GM19023 (cell line): ENCODE measurements around the gene B3GLCT.
A peak's percentile ranks its signal among the peaks of the same experiment; 100 is the strongest.
"Not testable (repeated sequence)": the region's sequence is repeated elsewhere in the genome, so short reads cannot be mapped to it uniquely, and the experiment has no call there.

Experiments
- ATAC-seq: cut with Tn5 transposase; IDR thresholded peaks from one replicate; pipeline ENCODE4 v1.9.1; 2021; ENCODE audit warnings: mild to moderate bottlenecking, moderate library complexity; ENCODE audit not compliant: unreplicated experiment

Gene B3GLCT

DNA sequence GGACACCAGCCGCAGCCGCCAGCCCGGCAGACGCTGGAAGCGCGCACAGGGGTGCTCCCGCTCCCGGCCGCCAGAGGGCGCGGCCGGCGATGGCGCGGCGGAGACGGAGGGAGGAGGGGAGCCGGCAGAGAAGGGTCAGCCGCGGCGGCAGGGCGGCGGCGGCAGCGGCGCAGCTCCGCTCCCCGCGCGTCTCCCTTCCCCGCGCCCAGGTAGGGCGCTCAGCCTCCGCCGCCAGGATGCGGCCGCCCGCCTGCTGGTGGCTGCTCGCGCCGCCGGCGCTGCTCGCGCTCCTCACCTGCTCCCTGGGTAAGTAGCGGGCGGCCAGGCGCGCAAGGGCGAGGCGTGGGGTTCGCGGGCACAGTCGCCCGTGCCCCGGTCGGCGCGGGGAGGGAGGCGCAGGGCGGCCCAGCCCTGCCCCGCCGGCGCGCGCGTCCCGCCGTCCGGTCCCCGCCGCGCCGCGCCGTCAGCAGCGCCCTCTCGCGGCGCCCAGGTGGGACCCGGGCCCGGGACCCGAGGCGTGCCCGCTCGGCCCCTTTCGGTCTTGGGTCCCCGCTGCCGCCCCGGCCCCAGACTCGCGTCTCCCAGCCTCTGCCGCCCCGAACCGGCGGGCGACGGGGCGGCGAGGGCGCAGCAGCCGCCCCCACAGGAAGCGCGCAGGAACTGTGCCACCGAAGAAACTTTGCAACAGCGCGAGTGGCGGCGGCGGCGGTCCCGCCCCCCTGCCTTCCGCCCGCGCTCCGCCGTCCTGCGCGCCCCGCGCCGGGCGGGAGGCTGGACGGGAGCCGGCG lies at the start of gene B3GLCT:
Gene B3GLCT, plus strand, starts transcription at position 127 of the 788 bp plus-strand sequence. Its CDS starts 110 bp downstream, at position 237.
- ATAC-seq, result peak; percentile 86

DNA sequence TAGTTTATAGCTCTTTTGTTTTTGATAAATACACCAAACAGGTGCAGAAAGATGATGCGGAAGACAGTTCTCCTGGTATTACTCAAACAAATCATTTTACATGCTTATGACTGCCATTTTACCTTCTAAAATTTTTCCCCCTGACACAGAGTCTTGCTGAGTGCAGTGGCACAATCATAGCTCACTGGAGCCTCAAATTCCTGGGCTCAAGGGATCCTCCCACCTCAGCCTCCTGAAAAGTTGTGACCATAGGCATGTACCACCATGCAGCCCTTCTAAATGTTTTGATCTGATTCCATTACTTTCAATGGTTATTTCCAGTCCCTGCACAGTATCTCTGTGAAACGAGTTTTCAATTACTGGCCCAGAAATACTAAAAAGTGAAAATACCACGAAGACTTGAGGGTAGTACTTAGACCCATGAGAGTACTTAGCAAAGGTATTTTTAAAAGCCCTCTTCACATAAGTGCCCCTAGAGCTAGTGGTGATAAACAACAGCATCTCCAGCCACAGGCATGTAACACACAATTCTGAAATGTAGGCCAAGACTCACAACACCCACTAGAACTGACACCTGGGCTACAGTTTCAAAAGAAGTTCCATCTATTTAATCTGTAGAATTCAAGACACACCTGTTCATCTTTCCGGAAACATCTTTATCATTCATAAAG lies 49.3 kb upstream of the B3GLCT start:
- ATAC-seq, result no peak

DNA sequence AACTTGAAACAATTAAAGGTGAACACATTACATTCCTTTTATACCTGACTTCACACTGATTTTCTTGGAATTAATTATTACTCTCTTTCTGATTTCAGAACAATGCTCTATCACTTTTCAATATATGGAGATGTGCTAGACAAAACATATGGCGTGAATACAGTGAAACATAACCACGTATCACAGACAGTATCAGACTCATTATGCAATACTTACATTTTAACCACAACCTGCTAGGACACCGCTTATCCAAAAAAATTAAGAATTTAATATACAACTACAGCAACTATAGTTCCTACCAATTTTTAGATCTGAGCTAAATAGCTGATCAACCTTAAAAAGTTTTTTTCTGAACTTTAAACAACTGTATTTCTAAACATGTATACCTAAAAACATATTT lies 47.9 kb upstream of the B3GLCT start:
- ATAC-seq, result no peak

DNA sequence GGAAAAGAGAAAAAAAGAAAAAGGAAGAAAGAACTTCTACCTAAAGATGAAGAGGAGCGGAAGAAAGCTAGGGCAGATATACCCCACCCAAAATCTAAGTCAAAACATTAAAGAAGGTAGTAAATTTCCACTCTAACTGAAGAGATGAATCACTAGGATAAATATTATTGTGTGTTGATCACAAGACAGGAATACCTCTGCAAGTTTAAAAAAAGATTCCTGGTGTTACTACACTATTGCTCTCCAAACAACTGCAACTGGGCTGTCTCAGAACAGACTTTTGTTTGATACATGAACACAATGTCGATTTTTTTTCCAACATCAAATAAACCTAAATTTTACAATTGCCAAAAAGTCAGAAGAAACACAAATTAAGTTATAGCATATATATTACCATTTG lies 44.8 kb upstream of the B3GLCT start:
- ATAC-seq, result no peak

DNA sequence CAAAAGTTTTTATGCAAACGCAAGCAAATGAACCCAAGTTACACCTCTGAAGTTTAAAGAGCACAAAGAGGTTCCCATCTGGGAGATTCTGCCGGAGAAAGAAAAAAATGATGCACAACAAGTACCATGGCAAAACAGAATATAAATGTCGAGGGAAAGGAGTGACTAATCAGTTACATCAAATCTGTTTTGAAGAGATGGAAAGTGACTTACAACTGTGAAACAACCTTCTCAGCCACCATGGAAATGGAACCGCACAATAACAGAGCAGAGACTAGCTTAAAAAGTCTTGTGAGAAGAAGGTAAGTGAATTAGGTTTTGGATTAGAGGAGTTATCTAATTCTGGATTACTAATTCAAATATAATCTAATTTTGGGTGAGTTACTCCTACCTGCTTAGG lies 40.5 kb upstream of the B3GLCT start:
- no peak for ATAC-seq

DNA sequence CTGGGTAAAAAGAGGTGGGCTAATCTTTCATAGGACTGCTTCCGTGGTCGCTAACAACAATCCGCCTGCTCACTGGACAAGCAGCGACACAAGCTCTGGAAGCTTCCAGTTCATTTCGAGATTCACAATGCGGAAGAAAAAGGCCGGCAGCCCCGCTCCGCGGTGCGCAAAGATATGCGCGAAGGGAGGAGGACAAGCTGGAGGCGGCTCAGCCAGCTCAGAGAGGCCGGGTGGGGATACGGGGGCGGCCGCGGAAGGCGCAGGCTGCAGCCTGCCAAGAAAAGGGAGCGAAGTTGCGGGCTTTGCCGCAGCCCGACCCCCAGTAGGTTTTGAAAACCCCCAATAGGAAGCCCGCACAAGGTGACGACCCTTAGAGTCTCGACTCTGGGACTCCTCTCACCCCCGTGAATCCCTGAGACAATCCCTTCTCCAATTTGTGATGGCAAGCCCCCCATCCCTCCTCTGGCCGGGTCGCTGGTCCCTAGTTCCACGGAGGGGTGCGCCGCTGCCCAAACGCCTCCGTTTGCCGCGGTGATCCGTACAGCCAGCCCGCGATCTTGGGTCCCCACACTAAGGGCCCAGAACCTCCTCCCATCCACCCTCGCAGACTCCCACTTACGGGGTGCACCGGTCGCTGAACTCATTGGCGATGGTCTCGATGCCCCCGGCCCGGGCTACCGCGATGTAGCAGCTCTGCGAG lies 38.8 kb upstream of the B3GLCT start:
- ATAC-seq, result peak; percentile 19

DNA sequence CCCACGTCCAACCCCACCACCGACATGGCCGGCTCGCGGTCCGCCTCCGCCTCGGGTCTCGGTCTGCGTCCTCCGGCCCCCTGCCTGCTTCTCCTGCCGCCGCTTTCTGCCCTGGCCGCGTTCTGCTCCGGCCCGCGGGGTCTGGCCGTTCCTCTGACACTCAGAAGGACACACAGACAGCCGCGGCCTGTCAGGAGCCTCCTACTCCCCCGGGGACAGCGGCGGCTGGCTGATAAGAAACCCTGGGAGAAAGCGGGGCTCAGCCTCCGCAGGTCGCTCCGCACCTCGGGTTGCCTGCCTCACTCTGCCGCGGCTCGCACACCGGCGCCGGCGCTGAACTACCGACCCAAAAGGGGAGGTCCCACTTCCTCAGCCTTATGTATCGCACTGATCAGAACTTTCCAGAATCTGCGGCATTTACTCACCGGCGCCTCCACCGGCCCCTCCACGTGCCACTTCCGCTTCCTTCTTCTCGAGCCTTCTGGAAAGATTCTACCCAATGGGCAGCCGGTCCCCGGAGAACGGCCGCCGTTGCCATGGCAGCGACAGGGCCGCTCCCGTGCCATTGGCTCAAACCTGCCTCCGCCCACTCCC lies 38.1 kb upstream of the B3GLCT start, which contains the start of gene HSPH1:
Gene HSPH1, minus strand, starts transcription at position 348 of the 594 bp plus-strand sequence. Its CDS starts 322 bp downstream, at position 26.
- ATAC-seq, result peak; percentile 86

DNA sequence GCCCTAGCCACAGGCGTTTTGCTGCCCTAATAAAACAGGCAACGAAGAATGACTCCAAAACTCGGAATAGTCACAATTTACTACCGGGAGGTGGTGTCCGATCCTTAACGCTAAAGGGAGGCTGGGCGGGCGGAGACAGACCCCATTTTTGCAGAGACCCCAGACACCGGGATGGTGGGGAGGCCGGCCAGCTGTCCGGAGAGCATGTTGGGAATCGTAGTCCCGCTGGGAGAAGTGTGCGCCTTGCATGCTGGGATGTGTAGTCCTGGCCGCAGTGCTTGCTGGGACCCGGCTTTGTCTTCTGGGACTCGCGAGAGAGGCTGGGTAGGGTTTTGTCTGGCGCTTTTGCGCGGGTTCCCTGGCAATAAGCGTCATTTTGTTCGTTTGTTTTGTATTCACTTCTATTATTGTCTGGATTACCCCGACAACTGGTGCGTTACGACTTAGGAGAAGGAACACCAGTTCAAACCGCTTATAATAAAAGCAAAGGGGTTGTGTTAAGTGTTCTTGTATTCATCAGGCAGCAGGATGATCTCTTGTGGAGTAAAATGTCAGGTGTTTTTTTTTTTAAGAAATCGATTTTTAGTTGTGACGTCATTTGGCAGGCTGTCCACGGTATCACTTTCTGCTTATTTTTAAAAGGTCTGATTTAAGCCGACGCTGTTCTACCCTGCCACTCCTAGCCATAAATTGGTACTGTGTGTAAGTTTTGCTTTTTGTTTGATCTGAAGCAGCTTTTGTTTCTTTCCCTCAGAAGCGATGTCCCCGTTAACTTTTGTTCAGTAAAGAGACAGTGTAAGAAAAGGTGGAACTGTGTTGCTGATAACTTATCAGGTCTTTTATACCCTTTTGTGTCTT lies 37.4 kb upstream of the B3GLCT start:
- ATAC-seq, result peak; percentile 83

DNA sequence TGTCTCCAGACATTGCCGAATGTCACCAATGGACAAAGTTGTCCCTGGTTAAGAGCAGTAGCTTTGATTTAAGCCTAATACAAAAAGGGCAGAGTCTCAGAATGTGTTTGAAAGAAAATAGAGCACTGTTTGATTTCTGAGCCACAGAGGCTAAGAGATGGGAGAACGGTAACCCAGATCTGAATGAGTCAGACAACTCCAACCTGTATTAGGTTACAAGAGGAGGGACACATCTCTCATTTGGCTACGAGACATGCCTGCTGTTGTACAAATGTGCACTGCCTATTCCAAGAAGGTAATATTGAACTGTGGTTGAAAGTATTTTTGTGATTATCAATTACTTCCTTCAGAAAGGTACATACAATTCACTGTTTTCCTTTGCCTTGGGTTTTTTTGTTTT lies 33.2 kb upstream of the B3GLCT start:
- ATAC-seq, result no peak

DNA sequence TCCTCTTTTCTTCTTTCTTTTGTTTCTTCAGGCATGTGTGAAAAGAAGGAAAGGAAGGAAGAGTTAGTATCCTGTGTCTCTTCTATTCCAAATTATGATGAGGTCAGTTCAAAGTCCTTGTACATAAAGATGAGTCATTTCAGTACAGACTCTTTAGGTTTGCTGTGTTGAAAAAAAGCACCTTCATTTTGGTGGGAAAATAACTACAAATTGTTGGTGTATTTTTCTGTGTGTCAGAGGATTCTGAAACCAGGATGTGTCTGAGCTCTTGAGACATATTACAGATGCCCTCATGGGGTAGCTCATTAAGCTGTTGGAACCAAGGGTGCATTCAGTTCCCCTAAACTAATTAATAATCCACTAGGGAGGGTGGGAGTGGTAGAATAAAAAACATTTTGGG lies 32.3 kb upstream of the B3GLCT start:
- no peak for ATAC-seq

DNA sequence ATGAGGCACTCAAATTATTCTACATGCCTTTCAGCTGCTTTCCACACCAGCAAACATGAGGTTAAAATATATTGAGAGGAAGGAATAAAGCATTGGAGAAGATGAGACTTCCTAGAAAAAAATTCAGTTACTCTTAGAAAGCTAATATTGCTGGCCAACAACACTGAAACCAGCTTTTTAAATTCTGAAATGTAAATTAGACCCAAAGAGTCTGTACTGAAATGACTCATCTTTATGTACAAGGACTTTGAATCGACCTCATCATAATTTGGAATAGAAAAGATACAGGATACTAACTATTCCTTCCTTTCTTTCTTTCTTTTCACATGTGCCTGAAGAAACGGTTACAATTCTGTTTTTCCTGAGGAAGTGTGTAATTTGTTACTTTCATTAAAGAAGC lies 31.6 kb upstream of the B3GLCT start:
- no peak for ATAC-seq

DNA sequence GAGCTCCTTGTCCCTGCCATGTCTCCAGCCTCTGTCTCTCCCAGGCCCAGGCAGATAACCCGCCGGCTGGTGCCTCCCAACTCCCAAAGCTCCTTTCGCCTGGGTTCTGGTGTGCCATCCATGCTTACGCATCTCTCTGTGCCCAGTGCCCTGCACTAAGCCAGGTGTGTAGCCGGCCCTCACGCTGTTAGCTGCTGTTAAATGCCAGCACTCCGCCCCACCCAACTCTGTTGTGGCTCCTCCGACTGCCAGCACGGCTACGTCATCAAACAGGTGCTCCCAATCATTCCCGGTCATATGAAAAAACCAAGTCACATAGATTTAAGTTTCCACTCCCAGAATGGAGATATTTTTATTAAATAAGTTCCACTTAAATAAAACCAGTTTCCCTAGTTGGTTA lies 31.0 kb upstream of the B3GLCT start:
- no peak for ATAC-seq

DNA sequence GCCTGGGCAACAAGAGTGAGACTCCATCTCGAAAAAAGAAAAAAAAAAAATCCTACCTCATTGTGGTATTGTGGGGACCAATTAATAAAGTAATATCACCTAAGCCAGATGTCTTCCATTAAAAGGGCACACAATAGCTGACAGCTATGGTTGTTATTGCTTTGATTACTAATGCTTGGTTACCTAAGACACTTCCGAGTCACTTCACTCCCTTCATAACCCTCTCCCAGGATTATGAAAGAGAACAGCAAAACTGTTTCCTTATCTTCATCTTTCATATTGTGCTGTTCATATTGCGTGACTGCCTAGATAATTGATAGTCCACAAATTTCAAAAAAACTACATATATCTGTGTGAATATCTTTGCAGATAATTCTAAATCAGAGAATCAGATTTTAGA lies 27.8 kb upstream of the B3GLCT start:
- no peak for ATAC-seq

DNA sequence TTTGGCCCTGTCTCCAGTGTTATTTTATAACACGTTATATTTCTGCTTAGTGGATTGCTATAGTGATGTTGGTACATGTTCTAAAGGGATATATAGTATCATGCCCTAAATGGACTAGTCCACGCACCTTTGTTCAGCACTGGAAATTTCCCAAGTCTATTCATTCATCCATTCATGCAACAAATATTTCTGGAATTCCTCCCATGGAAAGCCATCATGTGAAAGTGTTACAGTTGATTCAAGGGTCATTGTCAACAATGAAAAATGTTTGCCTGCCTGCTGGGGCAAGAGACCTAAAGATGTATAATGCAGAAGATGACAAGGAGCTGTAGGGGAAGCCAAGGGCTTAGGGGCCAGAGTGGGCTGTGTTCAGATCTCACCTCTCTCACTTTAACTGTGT lies 27.2 kb upstream of the B3GLCT start:
- ATAC-seq, result no peak

DNA sequence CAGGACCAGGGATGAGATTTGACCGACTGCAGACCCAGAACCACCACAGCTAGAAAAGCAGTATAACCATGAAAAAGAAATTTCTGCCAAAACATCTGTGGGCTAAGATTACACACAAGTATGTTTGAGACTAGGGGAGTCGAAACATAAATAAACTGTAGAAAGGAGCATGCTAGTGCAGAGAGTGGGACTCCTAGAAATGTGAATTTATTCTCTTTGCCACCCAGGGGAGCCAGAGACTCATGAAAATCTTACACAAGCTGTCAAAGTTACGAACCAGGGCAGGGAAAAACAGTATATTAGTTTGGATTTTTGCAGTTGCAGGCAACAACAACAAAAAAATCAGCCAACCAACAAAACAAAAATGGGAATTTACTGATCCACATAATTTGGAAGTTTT lies 25.8 kb upstream of the B3GLCT start:
- ATAC-seq, result no peak

DNA sequence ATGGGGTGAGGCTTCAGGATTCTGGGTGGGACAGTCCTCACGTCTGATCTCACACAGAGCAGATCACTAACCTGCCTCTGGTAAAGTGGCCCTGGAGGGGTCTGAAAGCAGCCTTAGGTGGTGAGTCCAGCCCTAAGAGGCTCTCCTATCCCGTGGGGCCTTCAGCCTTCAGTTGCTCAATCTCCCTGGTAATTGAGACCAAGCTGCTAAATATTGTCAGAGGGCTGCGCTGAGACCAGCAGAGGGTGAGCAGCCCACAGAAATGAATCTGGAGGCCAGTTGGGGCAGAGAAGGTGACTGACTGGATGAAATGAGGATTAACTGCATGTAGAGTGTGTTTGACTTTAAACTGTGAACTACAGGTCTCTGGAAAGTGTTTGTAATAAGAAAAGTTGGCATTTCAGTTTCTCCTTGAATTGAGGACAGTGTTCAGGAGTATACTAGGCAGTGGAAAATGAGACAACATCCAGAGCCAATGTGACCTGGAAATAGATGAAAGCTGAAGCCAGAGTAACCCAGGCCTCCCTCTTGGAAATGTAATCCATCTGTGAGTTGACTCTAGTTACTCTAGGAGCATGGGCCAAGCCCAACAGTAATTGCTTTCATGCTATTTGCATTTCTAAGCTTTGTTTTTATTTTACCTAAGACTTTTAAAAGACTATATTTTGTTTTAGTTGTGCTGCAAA lies 23.8 kb upstream of the B3GLCT start:
- no peak for ATAC-seq

DNA sequence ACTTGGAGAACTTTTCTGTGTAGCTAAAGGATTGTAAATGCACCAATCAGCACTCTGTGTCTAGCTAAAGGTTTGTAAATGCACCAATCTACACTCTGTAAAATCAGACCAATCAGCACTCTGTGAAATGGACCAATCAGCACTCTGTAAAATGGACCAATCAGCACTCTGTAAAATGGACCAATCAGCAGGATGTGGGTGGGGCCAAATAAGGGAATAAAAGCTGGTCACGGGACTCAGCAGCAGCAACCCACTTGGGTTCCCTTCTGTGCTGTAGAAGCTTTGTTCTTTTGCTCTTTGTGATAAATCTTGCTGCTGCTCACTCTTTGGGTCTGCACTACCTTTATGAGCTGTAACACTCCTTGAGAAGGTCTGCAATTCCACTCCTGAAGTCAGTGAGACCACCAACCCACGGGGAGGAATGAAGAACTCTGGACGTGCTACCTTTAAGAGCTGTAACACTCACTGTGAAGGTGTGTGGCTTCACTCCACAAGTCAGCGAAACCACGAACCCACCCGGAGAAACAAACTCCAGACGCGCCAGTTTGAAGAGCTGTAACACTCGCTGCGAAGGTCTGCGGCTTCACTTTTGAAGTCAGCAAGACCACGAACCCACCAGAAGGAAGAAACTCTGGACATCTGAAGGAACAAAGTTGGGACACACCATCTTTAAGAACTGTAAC lies 21.8 kb upstream of the B3GLCT start:
- ATAC-seq, result not testable (repeated sequence)

DNA sequence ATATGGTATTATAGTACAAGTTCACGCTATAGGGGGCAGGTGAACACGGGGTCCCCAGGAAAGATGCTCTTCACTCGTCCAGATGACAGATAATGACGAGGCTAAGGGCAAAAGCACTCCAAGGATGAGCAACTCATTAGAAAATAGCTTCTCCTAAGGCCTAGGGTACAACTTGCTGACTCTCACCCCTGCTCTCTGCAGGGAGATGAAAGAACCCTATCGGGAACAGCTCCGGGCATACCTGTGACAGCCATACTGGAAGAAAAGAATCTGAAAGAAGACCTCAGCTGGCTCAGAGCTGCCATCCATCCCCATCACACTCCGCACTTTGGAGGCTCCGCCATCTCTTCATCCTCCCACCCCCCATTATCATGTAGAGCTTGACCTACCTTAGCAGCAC lies 20.5 kb upstream of the B3GLCT start:
- no peak for ATAC-seq

DNA sequence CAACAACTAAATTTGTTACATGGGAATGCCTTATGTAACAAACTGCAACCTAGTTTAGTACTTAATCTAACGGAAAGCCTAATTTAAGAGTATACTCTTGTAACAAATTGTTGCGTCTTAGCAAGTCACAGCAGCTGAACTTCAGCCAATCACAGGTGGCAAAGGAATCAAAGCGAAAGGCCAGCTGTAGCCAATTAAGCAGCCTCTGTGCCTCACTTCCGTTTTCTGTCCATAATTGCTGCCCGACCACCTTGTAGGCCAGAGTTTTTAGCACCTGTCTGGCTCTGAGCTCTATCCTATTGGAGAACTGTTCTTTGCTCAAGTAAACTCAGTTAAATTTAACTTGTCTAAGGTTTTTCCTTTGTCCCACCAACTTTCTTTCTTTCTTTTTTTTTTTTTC lies 20.0 kb upstream of the B3GLCT start:
- ATAC-seq, result no peak
